SU-DHL-6 (cell line): ENCODE results near the gene SNTG2.

Source experiments
- H2AFZ ChIP-seq: fragments of 200-600 bp; sonication (generic); 2 replicates; pipeline ENCODE4 v1.6.1; 2014; ENCODE audit warnings: low read depth, mild to moderate bottlenecking, moderate library complexity, mixed read lengths, antibody characterized with exemption, low read length; ENCODE audit not compliant: severe bottlenecking
- H3F3A ChIP-seq: fragments of 200-600 bp; shearing (Covaris generic); 2 replicates; pipeline ENCODE4 v1.6.0; 2016; ENCODE audit warnings: antibody characterized with exemption, mild to moderate bottlenecking; ENCODE audit not compliant: insufficient read depth
- H3K27ac ChIP-seq: fragments of 200-600 bp; sonication (generic); 2 replicates; pipeline ENCODE4 v1.5.1; 2016; ENCODE audit warnings: low read depth, mild to moderate bottlenecking, low read length, moderate library complexity, mixed read lengths
- H3K27me3 ChIP-seq: fragments of 200-600 bp; sonication (generic), shearing (Covaris generic); 2 replicates; pipeline ENCODE4 v1.6.0; 2014; ENCODE audit warnings: mild to moderate bottlenecking, low read length
- H3K36me3 ChIP-seq: fragments of 200-600 bp; sonication (generic); 2 replicates; pipeline ENCODE4 v1.6.1; 2014; ENCODE audit warnings: mild to moderate bottlenecking, low read length, mixed read lengths
- H3K4me2 ChIP-seq: fragments of 300-600, 200-600 bp; shearing (Covaris generic), sonication (generic); 2 replicates; pipeline ENCODE4 v1.6.0; 2014; ENCODE audit warnings: low read length, low read depth, mild to moderate bottlenecking; ENCODE audit not compliant: poor library complexity, severe bottlenecking
- H3K4me3 ChIP-seq: fragments of 200-600 bp; sonication (generic); 2 replicates; pipeline ENCODE4 v1.5.1; 2014; ENCODE audit warnings: antibody characterized with exemption, low read length, mild to moderate bottlenecking, mixed read lengths; ENCODE audit not compliant: insufficient read depth, poor library complexity, severe bottlenecking
- H3K79me2 ChIP-seq: fragments of 200-600 bp; sonication (generic); 2 replicates; pipeline ENCODE4 v1.6.1; 2014; ENCODE audit warnings: mild to moderate bottlenecking, low read length, moderate library complexity; ENCODE audit not compliant: insufficient read depth
- H3K9ac ChIP-seq: fragments of 200-600 bp; sonication (generic); 2 replicates; pipeline ENCODE4 v1.7.0; 2014; ENCODE audit warnings: mild to moderate bottlenecking, low read length
- H3K9me2 ChIP-seq: fragments of 200-600 bp; sonication (generic); replicated peaks from 2 replicates; pipeline ENCODE4 v1.6.1; 2014; ENCODE audit warnings: low read length; ENCODE audit not compliant: insufficient read depth
- H3K9me3 ChIP-seq: fragments of 200-600 bp; sonication (generic); 2 replicates; pipeline ENCODE4 v1.6.1; 2014; ENCODE audit warnings: low read length, mixed read lengths; ENCODE audit not compliant: insufficient read depth
- H4K20me1 ChIP-seq: fragments of 200-600 bp; sonication (generic); 2 replicates; pipeline ENCODE4 v1.6.1; 2014; ENCODE audit warnings: low read depth, mild to moderate bottlenecking, antibody characterized with exemption, low read length, moderate library complexity, mixed read lengths
- CTCF ChIP-seq: fragments of 200-600 bp; sonication (generic); IDR thresholded peaks from one replicate; pipeline ENCODE4 v1.5.1; 2017; ENCODE audit warnings: antibody characterized with exemption, mild to moderate bottlenecking, low read length, moderate library complexity; ENCODE audit not compliant: insufficient read depth, poor library complexity, severe bottlenecking
- EZH2phosphoT487 ChIP-seq: fragments of 200-600 bp; sonication (generic), shearing (Covaris generic); conservative IDR thresholded peaks from 2 replicates; pipeline ENCODE4 v1.6.1; 2018; ENCODE audit warnings: mild to moderate bottlenecking, antibody characterized with exemption, low read length, moderate library complexity, mixed read lengths

SNTG2 gene

GRCh38 chr2:1047485-1047884, 96.8 kb downstream of the SNTG2 start:
- no peak overlapping the region for H3K27ac ChIP-seq
- H3F3A ChIP-seq: no peaks in the 10 kb centered on the region
- H2AFZ ChIP-seq: no peak overlapping the region
- no peak overlapping the region for H3K4me2 ChIP-seq
- H3K27me3 ChIP-seq: no peaks in the 10 kb centered on the region
- no peak overlapping the region for H3K4me3 ChIP-seq
- H4K20me1 ChIP-seq: no peaks in the 10 kb centered on the region; the same call in 1 of the 2 replicates
- H3K9me3 ChIP-seq: no peaks in the 10 kb centered on the region; the same call in 1 of the 2 replicates
- H3K36me3 ChIP-seq: no peaks in the 10 kb centered on the region
- no peak overlapping the region for H3K9ac ChIP-seq
- H3K9me2 ChIP-seq: no peaks in the 10 kb centered on the region
- TF ChIP-seq EZH2phosphoT487 (no peak), CTCF (no peak)
- H3K79me2 ChIP-seq: no peaks in the 10 kb centered on the region

GRCh38 chr2:1049691-1050090, 99.0 kb downstream of the SNTG2 start:
- no peak overlapping the region for H3K4me2 ChIP-seq
- H3F3A ChIP-seq: no peaks in the 10 kb centered on the region
- no peaks in the 10 kb centered on the region for H3K79me2 ChIP-seq
- H3K9ac ChIP-seq: no peak overlapping the region
- H3K27ac ChIP-seq: no peak overlapping the region
- H2AFZ ChIP-seq: no peak overlapping the region
- H3K27me3 ChIP-seq: no peaks in the 10 kb centered on the region
- no peaks in the 10 kb centered on the region for H3K36me3 ChIP-seq
- no peak for TF ChIP-seq EZH2phosphoT487
- H4K20me1 ChIP-seq: no peaks in the 10 kb centered on the region; the same call in 1 of the 2 replicates
- no peaks in the 10 kb centered on the region for H3K9me2 ChIP-seq
- no peak overlapping the region for H3K4me3 ChIP-seq
- H3K9me3 ChIP-seq: no peaks in the 10 kb centered on the region

- H3F3A ChIP-seq: no peaks in the 10 kb centered on the region
- no peaks in the 10 kb centered on the region for H3K79me2 ChIP-seq
- no peak overlapping the region for H3K4me2 ChIP-seq
- no peak overlapping the region for H3K9ac ChIP-seq
- H3K9me3 ChIP-seq: no peaks in the 10 kb centered on the region
- no peak overlapping the region for H3K4me3 ChIP-seq
- no peak overlapping the region for H3K27ac ChIP-seq
- no peaks in the 10 kb centered on the region for H3K27me3 ChIP-seq
- TF ChIP-seq CTCF (no peak), EZH2phosphoT487 (no peak)
- no peaks in the 10 kb centered on the region for H3K36me3 ChIP-seq
- no peaks in the 10 kb centered on the region for H3K9me2 ChIP-seq
- H2AFZ ChIP-seq: no peak overlapping the region
- no peaks in the 10 kb centered on the region; the same call in 1 of the 2 replicates for H4K20me1 ChIP-seq
These were observed 100.4 kb downstream of the SNTG2 start for GRCh38 chr2:1051075-1051474.

GRCh38 chr2:1052771-1053191, 102.1 kb downstream of the SNTG2 start:
- Histone ChIP-seq H3K36me3 (no peaks in the 10 kb centered on the region), H3K27me3 (no peaks in the 10 kb centered on the region), H4K20me1 (no peaks in the 10 kb centered on the region; the same call in 1 of the 2 replicates), H2AFZ (no peak overlapping the region), H3K27ac (no peak overlapping the region), H3K4me2 (no peak overlapping the region), H3K9ac (no peak overlapping the region), H3K9me2 (no peaks in the 10 kb centered on the region), H3K79me2 (no peaks in the 10 kb centered on the region), H3F3A (no peaks in the 10 kb centered on the region), H3K4me3 (no peak overlapping the region), H3K9me3 (no peaks in the 10 kb centered on the region)
- no peak for TF ChIP-seq EZH2phosphoT487
- no peak for TF ChIP-seq CTCF
